Measurements from ENCODE around the gene LRP3. TPM values are rescaled to one million over a fixed set of nuclear protein-coding genes. Genes with fewer than 3 reads are reported as not detected.
"Not testable (repeated sequence)": the region's sequence is repeated elsewhere in the genome, so short reads cannot be mapped to it uniquely, and the experiment has no call there.

Gene LRP3
- total and polyA plus RNA-seq, 7 donors = 3.9 to 31.5 (median 17.1) TPM

GRCh38 chr19:33220735-33221134, 26.6 kb downstream of the LRP3 start:
- peaks cover 12 to 50% (median 26%) of the 10 kb centered on the region in 3 donors for H3K27me3 ChIP-seq
- H3K9me3 ChIP-seq = no peaks in the 10 kb centered on the region
- WGBS, 2 donors = 84 to 89% methylated on average over 9 of the region's 9 CpGs
- H3K27ac ChIP-seq = no peak overlapping the region
- no peak for DNase-seq
- no peak for TF ChIP-seq EP300 (IDR thresholded peaks at IDR 0.05)
- no peak for TF ChIP-seq CTCF (IDR thresholded peaks at IDR 0.05)
- no peak for TF ChIP-seq POLR2A (IDR thresholded peaks at IDR 0.05)
- no peak for TF ChIP-seq POLR2AphosphoS5 (IDR thresholded peaks at IDR 0.05)
- no peaks in the 10 kb centered on the region for H3K36me3 ChIP-seq
- no peak overlapping the region for H3K4me3 ChIP-seq
- peaks cover 0 to 9% (median 7%) of the 10 kb centered on the region in 4 donors for H3K4me1 ChIP-seq
- intact Hi-C loops (cut with DNase I) = no loop called here

GRCh38 chr19:33221638-33222037, 27.5 kb downstream of the LRP3 start:
- TF ChIP-seq EP300 (IDR thresholded peaks at IDR 0.05) = no peak
- intact Hi-C loops (cut with DNase I) = no loop called here
- Histone ChIP-seq H3K4me1 (peaks cover 0 to 17% (median 11%) of the 10 kb centered on the region in 4 donors), H3K27me3 (peaks cover 20 to 59% (median 35%) of the 10 kb centered on the region in 3 donors), H3K27ac (no peak overlapping the region), H3K36me3 (no peaks in the 10 kb centered on the region), H3K9me3 (no peaks in the 10 kb centered on the region), H3K4me3 (no peak overlapping the region)
- no peak for DNase-seq
- 81 to 89% methylated on average over 6 of the region's 6 CpGs for WGBS, 2 donors

- H3K9me3 ChIP-seq; H3K36me3 ChIP-seq; intact Hi-C loops (cut with DNase I); H3K4me3 ChIP-seq; H3K27ac ChIP-seq; DNase-seq: not testable (repeated sequence)
- peaks cover 0 to 21% (median 13%) of the 10 kb centered on the region in 4 donors for H3K4me1 ChIP-seq
- WGBS, 2 donors = 85 to 89% methylated on average over 2 of the region's 2 CpGs
- peaks cover 26 to 65% (median 41%) of the 10 kb centered on the region in 3 donors for H3K27me3 ChIP-seq
Observed at GRCh38 chr19:33222255-33222654, 28.1 kb downstream of the LRP3 start.

GRCh38 chr19:33224694-33225457, 30.7 kb downstream of the LRP3 start:
- 61 to 69% methylated on average over 18 of the region's 18 CpGs for WGBS, 2 donors
- Histone ChIP-seq H3K36me3 (no peaks in the 10 kb centered on the region), H3K4me3 (peak overlapping the region in 1 of 4 donors; percentile 14), H3K4me1 (peaks cover 0 to 21% (median 13%) of the 10 kb centered on the region in 4 donors), H3K27ac (no peak overlapping the region), H3K27me3 (peaks cover 28 to 84% (median 45%) of the 10 kb centered on the region in 3 donors), H3K9me3 (peaks cover 3 to 17% (median 13%) of the 10 kb centered on the region in 4 donors)
- DNase-seq = no peak
- intact Hi-C loops (cut with DNase I) = no loop called here
- TF ChIP-seq POLR2A (IDR thresholded peaks at IDR 0.05) (no peak), CTCF (IDR thresholded peaks at IDR 0.05) (no peak), EP300 (IDR thresholded peaks at IDR 0.05) (no peak), POLR2AphosphoS5 (IDR thresholded peaks at IDR 0.05) (no peak)

- Histone ChIP-seq H3K27ac (no peak within 1 kb of the TSS), H3K9me3 (peaks cover 3 to 17% (median 13%) of the 10 kb centered on the region in 4 donors), H3K27me3 (peaks cover 28 to 84% (median 45%) of the 10 kb centered on the region in 3 donors), H3K36me3 (no peaks in the 10 kb centered on the region), H3K4me3 (peak within 1 kb of the TSS in 2 of 4 donors; percentile 15 to 22), H3K4me1 (peaks cover 0 to 21% (median 13%) of the 10 kb centered on the region in 4 donors)
- 3 to 5% methylated on average over 62 of the region's 62 CpGs for WGBS, 2 donors
- TF ChIP-seq POLR2AphosphoS5 (IDR thresholded peaks at IDR 0.05) (no peak), CTCF (IDR thresholded peaks at IDR 0.05) (no peak), EP300 (IDR thresholded peaks at IDR 0.05) (no peak), POLR2A (IDR thresholded peaks at IDR 0.05) (no peak)
- intact Hi-C loops (cut with DNase I) = no loop called here
- no peak for DNase-seq
Observed at GRCh38 chr19:33225458-33225926, 31.4 kb downstream of the LRP3 start, which contains the start of gene SLC7A10. TSS of gene SLC7A10 (minus strand) at chr19:33225850. CDS start at chr19:33225703, 147 bp downstream.

All from sigmoid colon (tissue), 7 donors.